GM18517 (cell line): ENCODE results near the gene CEP55.
"Not testable (repeated sequence)": the region's sequence is repeated elsewhere in the genome, so short reads cannot be mapped to it uniquely, and the experiment has no call there.

ENCODE experiments used
- ATAC-seq: cut with Tn5 transposase; IDR thresholded peaks from one replicate; pipeline ENCODE4 v1.9.1; 2021; ENCODE audit warnings: mild to moderate bottlenecking, moderate library complexity; ENCODE audit not compliant: unreplicated experiment

The CEP55 gene

GRCh38 chr10:93496322-93497041 is at the start of gene CEP55:
TSS of gene CEP55 (plus strand) at chr10:93496612. CDS start at chr10:93500052, 3,440 bp downstream.
- peak; percentile 96 for ATAC-seq

GRCh38 chr10:93447019-93447418 is 49.4 kb upstream of the CEP55 start:
- no peak for ATAC-seq

DNA sequence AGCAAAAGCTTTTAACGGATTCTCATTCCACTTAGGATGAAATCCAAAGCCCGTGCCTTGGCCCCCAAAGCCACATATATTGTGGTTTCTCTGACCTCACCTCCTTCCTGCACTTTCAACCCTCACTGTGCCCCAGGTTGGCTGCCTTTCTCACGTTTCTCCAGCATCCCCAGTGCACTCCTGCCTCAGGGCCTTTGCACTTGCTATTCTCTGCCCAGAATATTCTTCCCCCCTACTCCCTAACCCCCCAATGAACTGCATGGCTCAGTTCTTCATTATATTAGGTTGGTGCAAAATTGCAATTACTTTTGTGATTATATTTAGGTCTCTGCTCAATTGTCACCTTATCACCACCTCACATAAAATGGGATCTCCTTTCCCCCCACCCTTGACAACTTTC is 48.4 kb upstream of the CEP55 start:
- ATAC-seq: no peak

DNA sequence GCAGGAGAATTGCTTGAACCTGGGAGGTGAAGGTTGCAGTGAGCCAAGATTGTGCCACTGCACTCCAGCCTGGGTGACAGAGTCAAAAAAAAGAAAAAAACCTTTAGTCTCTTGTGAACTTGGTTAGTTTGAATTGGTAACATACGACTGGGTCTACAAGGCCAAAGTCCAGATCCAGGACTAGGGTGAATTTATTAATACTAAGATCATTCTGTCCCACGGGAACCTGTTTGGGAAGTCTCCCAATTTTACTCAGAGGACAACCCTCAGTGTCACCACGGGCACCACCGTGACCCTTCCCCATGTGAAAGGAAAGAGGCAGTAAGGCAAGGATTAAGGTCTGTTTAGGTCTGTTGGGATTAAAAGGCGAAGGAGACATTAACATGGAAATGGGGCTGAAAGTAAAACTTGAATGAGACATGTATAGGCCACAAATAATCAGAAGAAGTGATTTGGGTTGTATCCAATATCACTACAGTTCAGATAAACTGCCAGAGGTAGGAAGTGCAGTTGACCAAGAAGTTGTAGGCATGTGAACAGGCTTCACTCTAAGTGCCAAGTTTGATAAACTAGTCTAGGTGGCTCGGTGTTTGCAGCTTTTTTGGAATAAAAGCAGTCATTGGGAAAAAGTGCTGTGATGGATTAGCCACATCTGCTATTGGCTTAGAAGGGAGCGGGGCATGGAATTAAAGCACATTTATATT is 45.0 kb upstream of the CEP55 start:
- no peak for ATAC-seq

- ATAC-seq: no peak
Observed at GRCh38 chr10:93452143-93452542, 44.3 kb upstream of the CEP55 start.

DNA sequence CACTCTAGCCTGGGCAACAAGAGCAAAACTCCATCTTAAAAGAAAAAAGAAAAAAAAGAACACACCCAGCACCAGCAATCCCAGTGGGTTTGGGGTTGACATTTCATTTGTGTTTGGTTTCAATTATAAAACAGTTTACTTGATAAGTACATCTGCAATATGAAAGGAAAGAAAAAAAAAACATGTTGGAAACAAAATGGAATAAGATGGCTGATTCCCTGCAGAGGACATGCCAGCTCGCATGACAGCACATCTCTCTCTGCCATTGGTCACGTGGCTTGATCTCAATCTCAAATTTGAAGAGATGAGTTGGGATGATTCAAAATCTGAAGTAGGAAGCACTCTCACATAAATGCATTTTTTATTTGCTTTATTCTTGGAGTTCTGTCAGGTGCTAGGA is 42.3 kb upstream of the CEP55 start:
- no peak for ATAC-seq

- ATAC-seq: no peak
Observed at GRCh38 chr10:93454736-93455135, 41.7 kb upstream of the CEP55 start.

DNA sequence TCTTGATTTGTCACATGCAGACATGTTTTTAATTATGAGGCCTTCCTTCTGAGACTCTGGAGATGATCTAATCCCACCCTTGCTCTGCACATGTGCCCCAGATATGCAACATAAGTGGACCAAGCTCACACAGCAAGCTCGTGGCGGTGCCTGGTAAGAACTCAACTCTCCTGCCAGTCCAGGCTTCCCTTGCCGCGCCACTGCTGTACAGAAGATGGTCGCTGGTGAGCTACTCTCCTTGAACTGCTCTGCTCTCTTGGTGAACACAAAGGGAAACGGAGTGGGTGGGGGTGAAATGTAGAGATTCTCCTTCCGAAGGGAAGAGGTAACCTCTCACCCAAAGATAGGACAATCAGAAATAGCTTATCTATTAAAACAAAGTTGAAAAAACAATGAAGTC is 39.9 kb upstream of the CEP55 start:
- no peak for ATAC-seq

DNA sequence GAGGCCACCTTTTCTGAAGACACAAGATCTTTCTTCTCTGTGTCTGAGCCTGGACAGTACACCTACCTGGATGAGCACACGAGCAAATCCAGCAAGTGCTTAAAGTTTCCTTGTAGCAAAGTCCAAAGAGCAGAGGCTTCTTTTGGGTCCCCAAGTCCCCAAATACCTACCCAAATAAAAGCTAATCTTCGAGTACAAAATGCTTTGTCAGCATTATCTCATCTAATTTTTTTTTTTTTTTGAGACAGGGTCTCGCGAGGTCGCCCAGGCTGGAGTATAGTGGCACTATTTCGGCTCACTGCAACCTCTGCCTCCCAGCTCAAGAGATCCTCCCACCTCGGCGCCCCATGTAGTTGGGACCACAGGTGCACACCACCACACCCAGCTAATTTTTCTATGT is 38.9 kb upstream of the CEP55 start:
- no peak for ATAC-seq

DNA sequence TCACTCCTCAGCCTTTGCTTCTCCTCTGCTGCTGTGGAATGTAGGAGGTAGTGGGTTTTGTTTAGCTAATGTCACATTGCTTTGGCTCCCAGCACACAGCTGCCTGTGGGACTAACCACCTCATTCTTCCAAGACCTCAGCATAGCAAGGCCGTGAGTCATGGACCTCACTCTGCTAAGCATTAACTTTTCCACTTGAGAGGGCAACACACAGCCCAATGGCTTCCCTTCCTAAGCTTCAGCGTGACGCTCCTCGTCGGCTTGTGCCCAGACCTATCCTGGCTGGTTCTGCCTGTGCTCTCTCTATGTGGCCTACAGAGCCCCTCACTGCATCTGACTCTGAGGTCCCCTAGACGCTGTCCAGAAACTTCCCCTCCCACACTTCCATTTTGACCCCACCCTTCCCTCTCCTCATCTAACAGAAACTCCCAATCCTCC is 37.6 kb upstream of the CEP55 start:
- no peak for ATAC-seq

DNA sequence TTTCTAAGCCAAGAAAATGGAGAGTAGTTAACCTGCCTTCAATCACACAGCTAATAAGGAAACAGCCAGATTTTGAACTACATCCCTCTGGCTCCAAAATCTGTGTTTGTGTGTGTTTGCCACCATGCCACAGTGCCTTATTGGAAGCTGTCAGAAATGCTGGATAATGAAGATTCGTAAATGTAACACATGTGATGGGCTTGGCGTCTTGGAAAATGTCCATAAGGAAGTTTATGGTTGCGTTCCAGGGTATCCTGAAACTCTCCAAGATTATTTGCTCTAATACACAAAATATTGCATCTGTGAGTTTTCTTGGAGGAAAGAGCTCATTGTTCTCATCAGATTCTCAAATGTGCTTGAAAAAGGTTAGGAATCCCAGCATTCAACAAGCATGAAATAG is 36.9 kb upstream of the CEP55 start:
- no peak for ATAC-seq

GRCh38 chr10:93461109-93461806 is 35.2 kb upstream of the CEP55 start:
- no peak for ATAC-seq

DNA sequence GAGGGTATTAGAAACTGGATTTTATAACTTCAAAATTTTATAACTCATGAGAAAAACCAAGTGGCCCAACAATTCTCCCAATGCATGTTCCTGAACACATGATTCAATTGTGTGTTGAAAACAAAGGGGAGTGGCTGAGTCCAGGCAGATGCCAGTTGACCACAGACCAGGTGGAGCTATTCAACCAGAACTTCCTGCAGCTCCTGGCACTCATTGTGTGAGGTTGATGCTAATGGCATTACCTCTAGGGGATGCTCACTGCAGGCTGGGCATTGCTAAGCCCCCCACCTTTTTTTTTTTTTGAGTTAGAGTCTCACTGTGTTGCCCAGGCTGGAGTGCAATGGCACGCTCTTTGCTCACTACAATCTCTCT is 34.6 kb upstream of the CEP55 start:
- ATAC-seq: no peak

DNA sequence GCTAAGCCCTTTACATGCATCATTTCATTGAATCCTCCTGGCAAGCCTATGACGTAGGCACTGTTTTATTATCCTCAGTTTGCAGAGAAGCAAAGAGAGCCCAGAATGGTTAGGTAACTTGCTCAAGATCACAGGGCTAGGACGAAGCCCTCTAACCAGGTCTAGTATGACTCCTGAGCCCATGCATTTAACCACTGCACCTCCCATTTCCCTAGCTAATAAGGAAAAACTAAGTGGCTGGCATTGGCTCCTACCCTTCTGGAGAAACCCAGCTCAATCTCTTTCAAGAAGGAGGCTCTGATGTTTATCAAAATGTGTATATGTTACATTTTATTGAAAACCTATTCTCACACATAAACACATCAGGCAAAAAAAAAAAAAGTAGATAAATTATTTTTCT is 34.0 kb upstream of the CEP55 start:
- ATAC-seq: no peak

- no peak for ATAC-seq
Observed at GRCh38 chr10:93462881-93463280, 33.5 kb upstream of the CEP55 start.

- ATAC-seq: no peak
Observed at GRCh38 chr10:93463723-93464476, 32.5 kb upstream of the CEP55 start.

GRCh38 chr10:93464776-93465388 is 31.5 kb upstream of the CEP55 start:
- ATAC-seq: no peak

DNA sequence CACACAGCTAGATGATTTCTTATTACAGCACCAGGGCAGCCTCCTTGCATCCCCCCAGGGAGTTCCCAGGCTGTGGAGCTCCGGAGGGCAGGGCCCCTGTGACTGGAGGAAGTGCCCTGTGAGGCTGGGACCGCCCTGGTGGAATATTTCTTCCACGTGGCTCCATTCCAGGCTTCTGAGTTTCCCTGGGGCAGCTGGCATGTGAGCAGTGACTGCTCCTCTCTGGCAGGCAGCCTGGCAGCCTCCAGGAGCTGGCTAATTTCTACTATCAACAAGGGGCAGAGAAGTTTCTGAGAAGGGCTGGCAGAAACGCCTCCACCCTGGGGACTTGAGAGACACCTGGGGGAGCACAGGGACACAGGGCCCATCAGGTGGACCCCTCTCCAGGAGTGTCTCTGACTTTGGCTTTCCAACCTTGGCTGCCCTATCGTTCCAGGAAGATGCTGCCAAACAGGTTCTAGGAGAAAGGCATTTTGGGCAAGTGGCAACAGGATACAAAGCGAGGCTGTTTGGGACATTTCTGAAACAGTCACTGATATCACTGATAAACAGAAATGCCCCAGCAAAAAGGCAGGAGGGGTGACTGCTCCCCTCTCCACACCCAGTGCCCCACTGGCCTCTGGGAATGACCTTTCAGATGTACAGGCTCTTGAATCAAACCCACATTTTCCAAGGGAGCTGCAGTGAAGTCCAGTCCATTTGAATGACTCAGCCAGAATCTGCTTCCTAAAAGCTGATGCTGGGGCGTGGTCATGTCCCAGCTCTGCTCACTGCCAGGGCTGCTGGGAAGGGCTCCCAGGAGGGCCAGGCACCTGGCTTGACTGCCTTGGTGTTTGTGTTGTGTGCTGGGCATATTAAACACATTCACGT is 30.4 kb upstream of the CEP55 start:
- no peak for ATAC-seq

GRCh38 chr10:93467635-93468034 is 28.8 kb upstream of the CEP55 start:
- ATAC-seq: not testable (repeated sequence)
